GM12878 (cell line): Measurements from ENCODE around the gene MED13L. TPM values are rescaled to one million over a fixed set of nuclear protein-coding genes. Genes with fewer than 3 reads are reported as not detected.
"Not testable (repeated sequence)": the region's sequence is repeated elsewhere in the genome, so short reads cannot be mapped to it uniquely, and the experiment has no call there.

ENCODE experiments used
- ATAC-seq: fragments of 200-7000 bp; cut with Tn5 transposase; 3 replicates; pipeline ENCODE4 v1.9.1; 2020; ENCODE audit warnings: mild to moderate bottlenecking, moderate library complexity
- BruUV-seq: library from RNA; stranded (reverse); fragments of 400-500 nt; replicated peaks from 2 replicates; lab custom pipeline; 2021; lab: Mats Ljungman, UMichigan
- CTCF ChIA-PET: fragments of 300-600 bp; sonication (Branson Sonifier 250); formaldehyde crosslinking; extraction: SDS; loops from one replicate; lab custom pipeline; 2021; ENCODE audit warnings: inconsistent platforms; lab: Yijun Ruan, JAX
- POLR2A ChIA-PET: fragments of 350-600 bp; formaldehyde crosslinking; extraction: SDS; loops from one replicate; lab custom pipeline; 2021; ENCODE audit warnings: inconsistent platforms; lab: Charles Lee
- RAD21 ChIA-PET: fragments of 300-600 bp; sonication (Branson Sonifier 250); formaldehyde crosslinking; loops from one replicate; lab custom pipeline; 2023; ENCODE audit warnings: antibody characterized with exemption; ENCODE audit not compliant: unreplicated experiment; lab: Charles Lee
- SMC1A ChIA-PET: fragments of 300-600 bp; sonication (Branson Sonifier 250); formaldehyde crosslinking; loops from one replicate; lab custom pipeline; 2023; ENCODE audit not compliant: unreplicated experiment, uncharacterized antibody; lab: Charles Lee
- DNase-seq: peaks from one replicate; pipeline ENCODE4 v3.0.0-alpha.2; 2011; ENCODE audit warnings: low read depth, low spot score
- FAIRE-seq: peaks from 3 replicates; lab custom pipeline; 2011; peaks lifted over from hg19 to GRCh38; lab: Jason Lieb, UNC
- H2AFZ ChIP-seq: 2 replicates; pipeline ENCODE4 v1.6.0; 2011; ENCODE audit warnings: low read depth, low read length, control low read depth; ENCODE audit not compliant: control insufficient read depth
- H3K27ac ChIP-seq: 2 replicates; pipeline ENCODE4 v1.5.1; 2011; ENCODE audit warnings: control low read depth; ENCODE audit not compliant: control insufficient read depth, insufficient read depth
- H3K27me3 ChIP-seq, 2 experiments: replicated peaks in 1 of 2; 2 replicates each; pipeline versions ENCODE4 v1.6.0 to v1.6.1; 2011; ENCODE audit warnings: low read length in 1 of 2; ENCODE audit not compliant: control insufficient read depth in 2 of 2, insufficient read depth in 2 of 2
- H3K36me3 ChIP-seq, 2 experiments: 2 replicates each; pipeline ENCODE4 v1.5.1; 2011; ENCODE audit warnings: low read length in 1 of 2; ENCODE audit not compliant: control insufficient read depth in 2 of 2, insufficient read depth in 2 of 2
- H3K4me1 ChIP-seq: 2 replicates; pipeline ENCODE4 v1.6.1; 2011; ENCODE audit warnings: mild to moderate bottlenecking, low read length, moderate library complexity, mixed read lengths; ENCODE audit not compliant: control insufficient read depth, insufficient read depth
- H3K4me2 ChIP-seq: 2 replicates; pipeline ENCODE4 v1.6.0; 2011; ENCODE audit warnings: control low read depth; ENCODE audit not compliant: control insufficient read depth, insufficient read depth
- H3K4me3 ChIP-seq: fragments of 200-600 bp; sonication (generic); 2 replicates; pipeline ENCODE4 v1.5.1; 2016
- H3K79me2 ChIP-seq: 2 replicates; pipeline ENCODE4 v1.6.0; 2011; ENCODE audit warnings: low read length; ENCODE audit not compliant: control insufficient read depth, insufficient read depth
- H3K9ac ChIP-seq: 2 replicates; pipeline ENCODE4 v1.8.0; 2011; ENCODE audit warnings: low read length, control low read depth, mixed read lengths; ENCODE audit not compliant: control insufficient read depth, insufficient read depth
- H3K9me3 ChIP-seq: replicated peaks from 3 replicates; pipeline ENCODE4 v1.5.1; 2011; ENCODE audit warnings: mild to moderate bottlenecking, low read length; ENCODE audit not compliant: control insufficient read depth, insufficient read depth
- H4K20me1 ChIP-seq: 2 replicates; pipeline ENCODE4 v1.6.0; 2011; ENCODE audit not compliant: control insufficient read depth, insufficient read depth
- BHLHE40 ChIP-seq, 2 experiments: fragments of 450-650 bp in 1 of 2; IDR thresholded peaks; 2 replicates each; pipeline ENCODE4 v1.6.1; 2011 to 2017; ENCODE audit warnings: low read depth in 2 of 2, borderline replicate concordance in 1 of 2, improper control_type of control experiment in 1 of 2, low read length in 1 of 2, mild to moderate bottlenecking in 1 of 2
- NR2C1 ChIP-seq: fragments of 450-650 bp; IDR thresholded peaks from 2 replicates; pipeline ENCODE4 v1.6.1; 2017; ENCODE audit warnings: antibody characterized with exemption, mild to moderate bottlenecking, moderate library complexity
- ZNF274 ChIP-seq: IDR thresholded peaks from one replicate; pipeline ENCODE4 v1.8.0; 2011; ENCODE audit not compliant: insufficient read length, insufficient read depth
- WGBS: methylation state at CpG from one replicate; pipeline ENCODE4 v1.1.6; 2016; ENCODE audit warnings: low lambda C conversion rate; ENCODE audit not compliant: insufficient replicate concordance, insufficient coverage; ENCODE audit errors: missing lambda C conversion rate; 5-methylcytosine and 5-hydroxymethylcytosine counted together
- in situ Hi-C: fragments of 300-500 bp; cut with MboI; formaldehyde crosslinking; loops from 9 replicates; pipeline ENCODE4 v1.14.3; 2018; ENCODE audit warnings: mixed read lengths
- intact Hi-C: fragments of 100-400 bp; cut with micrococcal nuclease; formaldehyde crosslinking; loops from one replicate; pipeline ENCODE4 v1.14.2; 2022; ENCODE audit not compliant: unreplicated experiment
- polyA plus RNA-seq, 11 experiments: library from polyadenylated mRNA; depleted of rRNA in 4 of 11; unstranded in 6 of 11; stranded (reverse) in 5 of 11; fragments of >200 nt; fragmentation: Nextera tagmentation in 4 of 11; fragmentation: Illumina TruSeq in 1 of 11; extraction: Ambion mirVana in 4 of 11; extraction: Trizol in 1 of 11; gene quantifications; 1 replicate in 1 of 11; 2 replicates in 10 of 11; pipeline versions ENCODE4 v1.2.1 to v1.2.3, GENCODE V29; 2011 to 2016; ENCODE audit warnings: inconsistent platforms in 2 of 11, missing spikeins in 2 of 11, low read depth in 1 of 11
- total RNA-seq, 4 experiments: library from RNA; depleted of rRNA in 3 of 4; stranded (reverse); fragments of >200 nt in 3 of 4; fragmentation: Illumina TruSeq in 1 of 4; extraction: Trizol in 1 of 4; gene quantifications; 2 replicates each; pipeline versions ENCODE4 v1.2.1 to v1.2.3, GENCODE V29; 2013 to 2021

The MED13L gene
- total and polyA plus RNA-seq, 10 of the 15 experiments (the other 5 are each of a cell fraction or from before 2014, with no cell fraction given): 3.7 to 30.1 (median 9.1) TPM

DNA sequence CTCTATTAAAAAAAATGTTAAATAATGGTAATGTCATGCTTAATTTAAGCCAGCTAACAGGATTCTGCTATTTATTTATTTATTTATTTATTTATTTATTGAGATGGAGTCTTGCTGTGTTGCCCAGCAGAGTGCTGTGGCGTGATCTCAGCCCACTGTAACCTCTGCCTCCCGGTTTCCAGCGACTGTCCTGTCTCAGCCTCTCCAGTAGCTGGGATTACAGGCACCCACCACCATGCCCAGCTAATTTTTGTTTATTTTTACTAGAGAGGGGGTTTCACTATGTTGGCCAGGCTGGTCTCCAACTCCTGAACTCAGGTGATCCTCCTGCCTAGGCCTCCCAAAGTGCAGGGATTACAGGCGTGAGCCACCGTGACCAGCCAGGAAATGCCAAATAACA is 43.3 kb downstream of the MED13L start:
- intact Hi-C loops, DNase-seq, FAIRE-seq, in situ Hi-C loops, H3K4me1 ChIP-seq, CTCF ChIA-PET, H4K20me1 ChIP-seq, H3K9me3 ChIP-seq, H3K27me3 ChIP-seq, H3K27ac ChIP-seq, BruUV-seq, H3K79me2 ChIP-seq, H2AFZ ChIP-seq, H3K4me3 ChIP-seq, H3K9ac ChIP-seq, ATAC-seq, H3K4me2 ChIP-seq, POLR2A ChIA-PET, H3K36me3 ChIP-seq: not testable (repeated sequence)
- RAD21 ChIA-PET: interaction anchor here (1.1 kb wide), 1 partner anchor 93 kb away, joined by 3 read pairs; no protein-coding TSS in a partner anchor
- WGBS: 93% methylated on average over 5 of the region's 5 CpGs
- SMC1A ChIA-PET: interaction anchor here (0.7 kb wide), 1 partner anchor 66 kb away, joined by 3 read pairs; no protein-coding TSS in a partner anchor

DNA sequence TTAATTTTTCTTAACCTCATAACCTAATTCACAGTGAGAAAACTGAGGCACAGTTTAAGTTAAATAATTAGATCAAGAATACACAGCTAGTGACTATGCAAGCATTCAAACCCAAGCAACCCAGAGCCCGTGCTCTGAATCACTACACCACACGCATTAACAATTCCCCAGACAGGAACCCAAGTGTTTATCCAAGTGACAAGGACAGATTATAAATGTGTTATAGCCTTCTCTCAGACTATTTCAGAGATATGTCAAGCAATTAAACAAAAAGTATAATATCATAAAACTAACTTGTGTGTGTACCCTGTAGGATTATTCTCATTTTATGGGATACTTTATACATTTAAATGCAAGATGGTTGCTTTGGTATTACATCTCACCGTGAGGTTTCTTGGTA is 43.8 kb downstream of the MED13L start:
- no peaks in the 10 kb centered on the region for H3K9me3 ChIP-seq
- BruUV-seq: no TSS peak
- in situ Hi-C loops: no loop called here
- H3K4me1 ChIP-seq: no peaks in the 10 kb centered on the region
- ChIA-PET RAD21 (interaction anchor here (1.1 kb wide), 1 partner anchor 93 kb away, joined by 3 read pairs; no protein-coding TSS in a partner anchor), SMC1A (interaction anchor here (0.7 kb wide), 1 partner anchor 66 kb away, joined by 3 read pairs; no protein-coding TSS in a partner anchor), CTCF (no interaction called here), POLR2A (no interaction called here)
- no peak overlapping the region for H2AFZ ChIP-seq
- FAIRE-seq: no peak
- no peak for DNase-seq
- intact Hi-C loops: no loop called here
- no peak overlapping the region for H3K4me3 ChIP-seq
- no peak overlapping the region for H3K9ac ChIP-seq
- 97% methylated on average over 3 of the region's 3 CpGs for WGBS
- H3K79me2 ChIP-seq: no peaks in the 10 kb centered on the region; the same call in 1 of the 2 replicates
- no peak for ATAC-seq
- no peaks in the 10 kb centered on the region for H3K36me3 ChIP-seq
- no peaks in the 10 kb centered on the region for H4K20me1 ChIP-seq
- no peak overlapping the region for H3K27ac ChIP-seq
- TF ChIP-seq NR2C1 (no peak), ZNF274 (no peak), BHLHE40 (IDR thresholded peaks at IDR 0.05; ENCODE audit: borderline replicate concordance in 1 of 2, low read depth in 2 of 2, low read length in 1 of 2) (no peak)
- no peak overlapping the region for H3K4me2 ChIP-seq
- no peaks in the 10 kb centered on the region for H3K27me3 ChIP-seq
